HepG2 (cell line): ENCODE measurements around the gene GLE1. TPM values are rescaled to one million over a fixed set of nuclear protein-coding genes. Genes with fewer than 3 reads are reported as not detected.

Experiments used
- FLYWCH1 ChIP-seq: sonication (generic); formaldehyde crosslinking; IDR thresholded peaks from 2 replicates; pipeline ENCODE4 v1.8.1; 2023; ENCODE audit warnings: mild to moderate bottlenecking, missing genetic modification reagents
- FOXK1 ChIP-seq: sonication (generic); formaldehyde crosslinking; IDR thresholded peaks from 2 replicates; pipeline ENCODE4 v1.4.0; 2020; ENCODE audit warnings: low read depth, missing genetic modification reagents, borderline replicate concordance
- GTF3A ChIP-seq: sonication (generic); formaldehyde crosslinking; conservative IDR thresholded peaks from 2 replicates; pipeline ENCODE4 v1.4.0; 2020; ENCODE audit warnings: mild to moderate bottlenecking, missing genetic modification reagents
- HDAC6 ChIP-seq: fragments of 200-600 bp; sonication (generic); IDR thresholded peaks from 2 replicates; pipeline ENCODE4 v1.7.0; 2017; ENCODE audit warnings: mild to moderate bottlenecking, antibody characterized with exemption, low read length, low read depth
- KAT8 ChIP-seq: IDR thresholded peaks from 2 replicates; pipeline ENCODE4 v1.6.1; 2016; ENCODE audit warnings: missing genetic modification reagents, missing compliant biosample characterization
- KDM2A ChIP-seq: sonication (generic); formaldehyde crosslinking; IDR thresholded peaks from 2 replicates; pipeline ENCODE4 v1.4.0; 2020; ENCODE audit warnings: low read depth, missing genetic modification reagents, borderline replicate concordance
- KDM5B ChIP-seq: sonication (generic); formaldehyde crosslinking; IDR thresholded peaks from 2 replicates; pipeline ENCODE4 v1.4.0; 2020; ENCODE audit warnings: missing genetic modification reagents, mild to moderate bottlenecking, borderline replicate concordance
- KLF16 ChIP-seq, 2 experiments: sonication (generic) in 1 of 2; formaldehyde crosslinking in 1 of 2; IDR thresholded peaks; 2 replicates each; pipeline versions ENCODE4 v1.6.1 to v1.8.0; 2016 to 2023; ENCODE audit warnings: missing genetic modification reagents in 2 of 2, missing compliant biosample characterization in 1 of 2
- KMT2A ChIP-seq: sonication (generic); formaldehyde crosslinking; IDR thresholded peaks from 2 replicates; pipeline ENCODE4 v1.4.0; 2020; ENCODE audit warnings: missing genetic modification reagents
- MIER2 ChIP-seq: IDR thresholded peaks from 2 replicates; pipeline ENCODE4 v1.6.1; 2016; ENCODE audit warnings: missing biosample characterization, missing genetic modification reagents
- MYPOP ChIP-seq: sonication (generic); formaldehyde crosslinking; IDR thresholded peaks from 2 replicates; pipeline ENCODE4 v1.8.1; 2023; ENCODE audit warnings: mild to moderate bottlenecking, moderate library complexity, missing genetic modification reagents
- NR2F6 ChIP-seq, 2 experiments: IDR thresholded peaks; 2 replicates each; pipeline ENCODE4 v1.6.1; 2016; ENCODE audit warnings: antibody characterized with exemption in 1 of 2, mild to moderate bottlenecking in 1 of 2
- PHF8 ChIP-seq: sonication (generic); formaldehyde crosslinking; IDR thresholded peaks from 2 replicates; pipeline ENCODE4 v1.5.0; 2020; ENCODE audit warnings: missing genetic modification reagents
- SP1 ChIP-seq, 2 experiments: fragments of 450-650 bp in 1 of 2; sonication (generic) in 1 of 2; formaldehyde crosslinking in 1 of 2; IDR thresholded peaks; 2 replicates each; pipeline versions ENCODE4 v1.4.0 to v1.6.1; 2016 to 2020; ENCODE audit warnings: missing genetic modification reagents in 1 of 2
- SP5 ChIP-seq: IDR thresholded peaks from 2 replicates; pipeline ENCODE4 v1.6.1; 2016; ENCODE audit warnings: low read depth, borderline replicate concordance
- TEF ChIP-seq: sonication (generic); formaldehyde crosslinking; IDR thresholded peaks from 2 replicates; pipeline ENCODE4 v1.5.0; 2020; ENCODE audit warnings: missing genetic modification reagents
- TP53 ChIP-seq: sonication (generic); formaldehyde crosslinking; conservative IDR thresholded peaks from 2 replicates; pipeline ENCODE4 v1.4.0; 2020; ENCODE audit warnings: missing genetic modification reagents
- ZBTB7B ChIP-seq: sonication (generic); formaldehyde crosslinking; IDR thresholded peaks from 2 replicates; pipeline ENCODE4 v1.4.0; 2020; ENCODE audit warnings: missing genetic modification reagents
- ZFP90 ChIP-seq: sonication (generic); formaldehyde crosslinking; IDR thresholded peaks from 2 replicates; pipeline ENCODE4 v1.8.0; 2022; ENCODE audit warnings: missing genetic modification reagents, mild to moderate bottlenecking, inconsistent platforms, borderline replicate concordance
- ZNF329 ChIP-seq: sonication (generic); formaldehyde crosslinking; IDR thresholded peaks from 2 replicates; pipeline ENCODE4 v1.9.0; 2021; ENCODE audit warnings: low read depth, mild to moderate bottlenecking, missing genetic modification reagents
- ZNF431 ChIP-seq: sonication (generic); formaldehyde crosslinking; IDR thresholded peaks from 2 replicates; pipeline ENCODE4 v1.9.0; 2022; ENCODE audit warnings: missing genetic modification reagents, low read depth, mild to moderate bottlenecking, borderline replicate concordance
- ZNF674 ChIP-seq: sonication (generic); formaldehyde crosslinking; IDR thresholded peaks from 2 replicates; pipeline ENCODE4 v1.5.0; 2020; ENCODE audit warnings: low read depth, mild to moderate bottlenecking, missing genetic modification reagents
- ZNF687 ChIP-seq: sonication (generic); formaldehyde crosslinking; IDR thresholded peaks from 2 replicates; pipeline ENCODE4 v1.5.1; 2020; ENCODE audit warnings: mild to moderate bottlenecking, missing genetic modification reagents, moderate library complexity
- ZNF780A ChIP-seq: sonication (generic); formaldehyde crosslinking; IDR thresholded peaks from 2 replicates; pipeline ENCODE4 v1.8.0; 2022; ENCODE audit warnings: mild to moderate bottlenecking, missing genetic modification reagents, moderate library complexity
- ZSCAN20 ChIP-seq: sonication (generic); formaldehyde crosslinking; IDR thresholded peaks from 2 replicates; pipeline ENCODE4 v1.4.0; 2020; ENCODE audit warnings: missing genetic modification reagents, mild to moderate bottlenecking, borderline replicate concordance
- polyA plus RNA-seq, 8 experiments: library from polyadenylated mRNA; depleted of rRNA in 3 of 8; stranded (reverse) in 7 of 8; unstranded in 1 of 8; fragments of >200 nt; fragmentation: Illumina TruSeq in 4 of 8; extraction: Trizol in 4 of 8; gene quantifications; 2 replicates each; pipeline versions ENCODE4 v1.2.1 to v1.2.3, GENCODE V29; 2011 to 2016; ENCODE audit warnings: low read depth in 4 of 8, missing spikeins in 1 of 8, mixed read lengths in 1 of 8; ENCODE audit not compliant: insufficient read depth in 1 of 8
- total RNA-seq, 5 experiments: library from RNA; depleted of rRNA; stranded (reverse); fragments of >200 nt; fragmentation: Illumina TruSeq; extraction: Trizol; gene quantifications; 2 replicates each; pipeline ENCODE4 v1.2.3, GENCODE V29; 2016; ENCODE audit warnings: low read depth in 1 of 5

GLE1 gene
- total and polyA plus RNA-seq, 2 of the 13 experiments (the other 11 are each of a cell fraction or from before 2014, with no cell fraction given) = 14.7 to 28.8 TPM

- TF ChIP-seq KDM2A = peak; percentile 52; the same call in 1 of the 2 replicates
- TF ChIP-seq SP1 (IDR thresholded peaks at IDR 0.05) = no peak
- peak; percentile 61 for TF ChIP-seq SP1 (CRISPR knock-in tag; IDR thresholded peaks at IDR 0.05)
- no peak for TF ChIP-seq ZSCAN20 (CRISPR knock-in tag)
- no peak for TF ChIP-seq ZNF780A (CRISPR knock-in tag)
- TF ChIP-seq KDM5B (CRISPR knock-in tag) = 0 out of 2 replicates have a peak, but pooled peaks have one; percentile 38
- TF ChIP-seq ZNF329 (CRISPR knock-in tag) = 0 out of 2 replicates have a peak, but pooled peaks have one; percentile 32
- 0 out of 2 replicates have a peak, but pooled peaks have one; percentile 40 for TF ChIP-seq MYPOP
- peak; percentile 42; the same call in 1 of the 2 replicates for TF ChIP-seq KAT8 (CRISPR knock-in tag)
- TF ChIP-seq TEF (CRISPR knock-in tag) = 0 out of 2 replicates have a peak, but pooled peaks have one; percentile 34
- TF ChIP-seq PHF8 (CRISPR knock-in tag) = peak; percentile 85
- 0 out of 2 replicates have a peak, but pooled peaks have one; percentile 35 for TF ChIP-seq ZNF431 (CRISPR knock-in tag)
- TF ChIP-seq TP53 (CRISPR knock-in tag) = 0 out of 2 replicates have a peak, but pooled peaks have one; percentile 54
- peak; percentile 38; the same call in 1 of the 2 replicates for TF ChIP-seq SP5 (CRISPR knock-in tag)
- TF ChIP-seq ZNF687 (CRISPR knock-in tag) = peak; percentile 78
- no peak for TF ChIP-seq MIER2
- TF ChIP-seq ZNF674 (CRISPR knock-in tag) = no peak
- 0 out of 4 replicates have a peak, but pooled peaks of 1 of the 2 experiments have one; percentile 28 for TF ChIP-seq KLF16 (CRISPR knock-in tag; IDR thresholded peaks at IDR 0.05)
- no peak for TF ChIP-seq GTF3A (CRISPR knock-in tag)
- TF ChIP-seq NR2F6 (IDR thresholded peaks at IDR 0.05) = no peak
- peak; percentile 45; the same call in 1 of the 2 replicates for TF ChIP-seq NR2F6 (CRISPR knock-in tag; IDR thresholded peaks at IDR 0.05)
- no peak for TF ChIP-seq FLYWCH1
- TF ChIP-seq KMT2A (CRISPR knock-in tag) = no peak; the same call in 1 of the 2 replicates
- peak; percentile 3; the same call in 1 of the 2 replicates for TF ChIP-seq ZFP90
- TF ChIP-seq HDAC6 = no peak
- 0 out of 2 replicates have a peak, but pooled peaks have one; percentile 49 for TF ChIP-seq ZBTB7B (CRISPR knock-in tag)
- no peak for TF ChIP-seq FOXK1
Observed at GRCh38 chr9:128552153-128552743, 47.7 kb downstream of the GLE1 start, which contains the start of gene SPTAN1 (continued).
